IPS DF 6.9 (cell line): ENCODE results near the gene AXIN2.

ENCODE experiments used
- DNase-seq: peaks from one replicate; pipeline ENCODE4 v3.0.0-alpha.2; 2013; ENCODE audit warnings: low read depth, low spot score
- H3K27ac ChIP-seq: one replicate; pipeline ENCODE4 v1.5.1; 2013; ENCODE audit warnings: low read length, control low read depth
- H3K27me3 ChIP-seq: 2 replicates; pipeline ENCODE4 v1.6.1; 2013; ENCODE audit warnings: mild to moderate bottlenecking, low read length; ENCODE audit not compliant: control insufficient read depth, insufficient read depth
- H3K36me3 ChIP-seq: 2 replicates; pipeline ENCODE4 v1.6.1; 2013; ENCODE audit warnings: low read length; ENCODE audit not compliant: control insufficient read depth, insufficient read depth
- H3K4me1 ChIP-seq: 2 replicates; pipeline ENCODE4 v1.6.1; 2013; ENCODE audit warnings: low read length; ENCODE audit not compliant: control insufficient read depth, insufficient read depth
- H3K4me3 ChIP-seq: 2 replicates; pipeline ENCODE4 v1.5.1; 2013; ENCODE audit warnings: mild to moderate bottlenecking, low read length
- H3K9me3 ChIP-seq: 2 replicates; pipeline ENCODE4 v1.6.1; 2013; ENCODE audit warnings: low read length, inconsistent platforms; ENCODE audit not compliant: control insufficient read depth, insufficient read depth
- WGBS: extraction: QIAGEN DNeasy Blood & Tissue Kit; methylation state at CpG from one replicate; pipeline ENCODE4 v1.1.7; 2013; ENCODE audit warnings: mixed read lengths, missing lambda C conversion rate; ENCODE audit not compliant: insufficient read length, insufficient coverage; 5-methylcytosine and 5-hydroxymethylcytosine counted together

The AXIN2 gene

GRCh38 chr17:65537343-65537844 lies 24.1 kb downstream of the AXIN2 start:
- no peak for DNase-seq
- H3K4me1 ChIP-seq, result peaks cover 8% of the 10 kb centered on the region; the same call in 1 of the 2 replicates
- no peak overlapping the region for H3K4me3 ChIP-seq
- H3K27ac ChIP-seq, result no peak overlapping the region
- no CpG with 5 or more reads among the region's 35 CpGs for WGBS
- H3K9me3 ChIP-seq, result no peaks in the 10 kb centered on the region
- H3K36me3 ChIP-seq, result peaks cover 34% of the 10 kb centered on the region
- H3K27me3 ChIP-seq, result no peaks in the 10 kb centered on the region

- no peak for DNase-seq
- no peak overlapping the region for H3K27ac ChIP-seq
- no CpG with 5 or more reads among the region's 35 CpGs for WGBS
Observed at GRCh38 chr17:65536573-65537342, 24.7 kb downstream of the AXIN2 start.

GRCh38 chr17:65535777-65536572 lies 25.5 kb downstream of the AXIN2 start:
- Histone ChIP-seq H3K27ac (no peak overlapping the region), H3K36me3 (peaks cover 34% of the 10 kb centered on the region)

More at GRCh38 chr17:65536573-65537342, 24.7 kb downstream of the AXIN2 start:
- H3K4me3 ChIP-seq, result no peak overlapping the region
- H3K36me3 ChIP-seq, result peaks cover 34% of the 10 kb centered on the region
- no peaks in the 10 kb centered on the region for H3K9me3 ChIP-seq
- no peaks in the 10 kb centered on the region for H3K27me3 ChIP-seq
- peaks cover 12% of the 10 kb centered on the region for H3K4me1 ChIP-seq

GRCh38 chr17:65533852-65534457 lies 27.5 kb downstream of the AXIN2 start:
- peaks cover 12% of the 10 kb centered on the region for H3K4me1 ChIP-seq
- no peaks in the 10 kb centered on the region for H3K27me3 ChIP-seq
- peaks cover 40% of the 10 kb centered on the region for H3K36me3 ChIP-seq
- no peak for DNase-seq
- WGBS, result no CpG with 5 or more reads among the region's 9 CpGs
- H3K27ac ChIP-seq, result no peak overlapping the region
- no peak overlapping the region for H3K4me3 ChIP-seq
- no peaks in the 10 kb centered on the region for H3K9me3 ChIP-seq

More at GRCh38 chr17:65535777-65536572, 25.5 kb downstream of the AXIN2 start:
- Histone ChIP-seq H3K27me3 (no peaks in the 10 kb centered on the region), H3K4me3 (no peak overlapping the region), H3K4me1 (peaks cover 12% of the 10 kb centered on the region), H3K9me3 (no peaks in the 10 kb centered on the region)
- DNase-seq, result no peak
- no CpG with 5 or more reads among the region's 17 CpGs for WGBS

- Histone ChIP-seq H3K9me3 (no peaks in the 10 kb centered on the region), H3K27ac (no peak overlapping the region), H3K27me3 (no peaks in the 10 kb centered on the region), H3K36me3 (peaks cover 40% of the 10 kb centered on the region), H3K4me3 (no peak overlapping the region), H3K4me1 (peaks cover 10% of the 10 kb centered on the region)
- WGBS, result no CpG with 5 or more reads among the region's 13 CpGs
- DNase-seq, result no peak
Observed at GRCh38 chr17:65533056-65533745, 28.2 kb downstream of the AXIN2 start.

- Histone ChIP-seq H3K9me3 (no peaks in the 10 kb centered on the region), H3K4me3 (no peak overlapping the region), H3K4me1 (peaks cover 8% of the 10 kb centered on the region), H3K36me3 (peaks cover 33% of the 10 kb centered on the region), H3K27ac (no peak overlapping the region), H3K27me3 (no peaks in the 10 kb centered on the region)
- no peak for DNase-seq
- WGBS, result no CpG with 5 or more reads among the region's 9 CpGs
Observed at GRCh38 chr17:65532101-65532890, 29.2 kb downstream of the AXIN2 start.

GRCh38 chr17:65531256-65532100 lies 30.0 kb downstream of the AXIN2 start:
- peaks cover 27% of the 10 kb centered on the region for H3K36me3 ChIP-seq
- WGBS, result no CpG with 5 or more reads among the region's 16 CpGs
- no peaks in the 10 kb centered on the region for H3K27me3 ChIP-seq
- H3K4me3 ChIP-seq, result no peak overlapping the region
- no peak for DNase-seq
- H3K9me3 ChIP-seq, result no peaks in the 10 kb centered on the region
- H3K27ac ChIP-seq, result no peak overlapping the region
- H3K4me1 ChIP-seq, result peaks cover 8% of the 10 kb centered on the region

GRCh38 chr17:65530523-65531255 lies 30.8 kb downstream of the AXIN2 start:
- Histone ChIP-seq H3K4me1 (peaks cover 8% of the 10 kb centered on the region), H3K27me3 (no peaks in the 10 kb centered on the region), H3K36me3 (peaks cover 25% of the 10 kb centered on the region), H3K27ac (no peak overlapping the region), H3K4me3 (no peak overlapping the region), H3K9me3 (no peaks in the 10 kb centered on the region)
- WGBS, result no CpG with 5 or more reads among the region's 10 CpGs
- no peak for DNase-seq
